ENCODE results near the gene SORCS2.

Gene SORCS2

GRCh38 chr4:7312691-7313090 is 120.4 kb downstream of the SORCS2 start:
- no peak for TF ChIP-seq CTCF (conservative IDR thresholded peaks at IDR 0.05; ENCODE audit: low read depth)
- no peak overlapping the region for H3K27ac ChIP-seq
- CTCF ChIA-PET = no interaction called here
- no peak for DNase-seq (ENCODE audit: low spot score)
- POLR2A ChIA-PET (ENCODE audit: low non-redundant PET) = no interaction called here

- POLR2A ChIA-PET (ENCODE audit: low non-redundant PET) = no interaction called here
- no peak overlapping the region for H3K27ac ChIP-seq
- no peak for DNase-seq (ENCODE audit: low spot score)
- CTCF ChIA-PET = no interaction called here
- no peak for TF ChIP-seq CTCF (conservative IDR thresholded peaks at IDR 0.05; ENCODE audit: low read depth)
These were observed 121.0 kb downstream of the SORCS2 start for GRCh38 chr4:7313347-7313811.

DNA sequence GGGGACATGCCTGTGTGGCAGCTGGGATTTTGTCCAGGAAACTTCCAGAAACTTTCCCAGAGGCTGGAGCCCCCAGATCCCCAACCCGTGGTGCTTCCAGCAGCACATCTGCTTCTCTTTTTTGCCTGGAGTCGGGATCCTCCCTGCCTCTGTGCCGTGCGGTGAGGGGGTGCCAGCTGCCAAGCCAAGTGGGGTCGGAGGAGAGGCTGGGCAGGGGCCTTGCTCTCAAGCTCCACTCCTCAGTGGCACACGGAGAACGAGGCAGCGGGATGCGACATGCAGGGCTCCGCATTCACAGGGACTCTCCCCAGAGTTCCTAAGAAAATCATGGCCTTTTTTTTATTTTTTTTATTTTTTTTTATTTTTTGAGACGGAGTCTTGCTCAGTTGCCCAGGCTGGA is 121.7 kb downstream of the SORCS2 start:
- CTCF ChIA-PET = no interaction called here
- DNase-seq (ENCODE audit: low spot score) = no peak
- POLR2A ChIA-PET (ENCODE audit: low non-redundant PET) = no interaction called here
- H3K27ac ChIP-seq = no peak overlapping the region
- TF ChIP-seq CTCF (conservative IDR thresholded peaks at IDR 0.05; ENCODE audit: low read depth) = no peak

- no peak for DNase-seq (ENCODE audit: low spot score)
- ChIA-PET CTCF (no interaction called here), POLR2A (ENCODE audit: low non-redundant PET) (no interaction called here)
- no peak overlapping the region for H3K27ac ChIP-seq
- no peak for TF ChIP-seq CTCF (conservative IDR thresholded peaks at IDR 0.05; ENCODE audit: low read depth)
These were observed 122.9 kb downstream of the SORCS2 start for GRCh38 chr4:7315286-7315685.

DNA sequence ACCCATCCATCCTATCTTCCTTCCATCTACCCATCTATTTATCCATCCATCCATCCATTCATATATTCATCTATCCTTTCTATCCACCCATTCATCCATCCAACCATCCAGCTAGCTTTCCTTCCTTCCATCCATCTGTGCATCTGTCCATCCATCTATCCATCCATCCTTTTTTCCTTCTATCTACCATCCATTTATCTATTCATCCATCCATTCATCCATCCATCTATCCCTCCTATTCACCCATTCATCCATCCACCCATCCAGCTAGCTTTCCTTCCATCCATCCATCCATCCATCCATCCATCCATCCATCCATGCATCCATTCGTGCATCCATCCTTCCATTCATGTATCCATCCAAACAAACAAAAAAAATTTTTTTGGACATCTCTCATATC is 123.6 kb downstream of the SORCS2 start:
- DNase-seq (ENCODE audit: low spot score) = no peak
- ChIA-PET POLR2A (ENCODE audit: low non-redundant PET) (no interaction called here), CTCF (no interaction called here)
- no peak for TF ChIP-seq CTCF (conservative IDR thresholded peaks at IDR 0.05; ENCODE audit: low read depth)
- H3K27ac ChIP-seq = no peak overlapping the region

DNA sequence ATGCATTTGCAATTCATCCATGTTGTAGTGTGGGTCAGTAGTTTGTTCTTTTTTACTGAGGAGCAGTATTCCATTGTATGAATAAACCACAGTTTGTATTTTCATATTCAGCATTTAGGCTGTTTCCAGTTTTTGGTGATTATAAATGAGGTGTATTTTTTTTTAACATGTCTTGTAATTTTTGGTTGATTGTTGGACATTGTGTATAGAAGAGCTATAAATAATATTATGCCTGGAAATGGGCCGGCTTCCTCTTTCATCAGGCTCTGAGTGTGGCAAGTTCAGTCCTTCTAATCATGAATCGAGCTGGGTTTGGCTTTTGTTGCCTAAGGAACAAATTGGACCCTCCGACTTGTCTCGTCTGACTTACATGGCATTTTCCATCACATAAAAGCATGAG is 126.7 kb downstream of the SORCS2 start:
- no peak for TF ChIP-seq CTCF (conservative IDR thresholded peaks at IDR 0.05; ENCODE audit: low read depth)
- POLR2A ChIA-PET (ENCODE audit: low non-redundant PET) = no interaction called here
- CTCF ChIA-PET = no interaction called here
- DNase-seq (ENCODE audit: low spot score) = no peak
- no peak overlapping the region for H3K27ac ChIP-seq

- ChIA-PET CTCF (no interaction called here), POLR2A (ENCODE audit: low non-redundant PET) (no interaction called here)
- TF ChIP-seq CTCF (conservative IDR thresholded peaks at IDR 0.05; ENCODE audit: low read depth) = no peak
- DNase-seq (ENCODE audit: low spot score) = no peak
- no peak overlapping the region for H3K27ac ChIP-seq
These were observed 128.0 kb downstream of the SORCS2 start for GRCh38 chr4:7320206-7320797.

Measured in RWPE1 (cell line).